Measurements from ENCODE around the gene PEX16.

DNA sequence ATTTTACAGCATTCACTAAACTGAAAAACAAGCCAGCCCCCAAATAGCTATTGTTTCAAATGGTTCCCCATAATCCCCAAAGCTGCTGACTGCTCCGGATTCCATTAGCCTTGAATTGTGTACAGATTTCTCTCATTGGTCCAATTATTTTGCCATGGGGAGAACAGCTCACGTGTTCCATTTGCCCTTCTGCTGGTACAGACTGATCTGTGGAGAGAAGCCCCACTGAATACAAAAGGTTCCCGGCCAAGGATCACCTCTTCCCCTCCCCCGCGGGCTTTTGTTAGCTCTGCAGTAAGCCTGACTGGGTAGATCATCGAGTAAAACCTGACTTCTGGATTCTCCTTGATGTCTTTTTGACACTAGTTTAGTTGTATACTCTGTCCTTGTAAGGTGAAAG is 41.3 kb downstream of the PEX16 start:
- TF ChIP-seq CTCF (IDR thresholded peaks at IDR 0.05) = no peak
- no peak for TF ChIP-seq EP300 (IDR thresholded peaks at IDR 0.05)

Measured in ovary (tissue), 3 donors.